GM12878 (cell line): ENCODE data around the gene SKAP1. TPM values are rescaled to one million over a fixed set of nuclear protein-coding genes. Genes with fewer than 3 reads are reported as not detected.

Source experiments
- ATAC-seq: fragments of 200-7000 bp; cut with Tn5 transposase; 3 replicates; pipeline ENCODE4 v1.9.1; 2020; ENCODE audit warnings: mild to moderate bottlenecking, moderate library complexity
- BruUV-seq: library from RNA; stranded (reverse); fragments of 400-500 nt; replicated peaks from 2 replicates; lab custom pipeline; 2021; lab: Mats Ljungman, UMichigan
- CTCF ChIA-PET: fragments of 300-600 bp; sonication (Branson Sonifier 250); formaldehyde crosslinking; extraction: SDS; loops from one replicate; lab custom pipeline; 2021; ENCODE audit warnings: inconsistent platforms; lab: Yijun Ruan, JAX
- POLR2A ChIA-PET: fragments of 350-600 bp; formaldehyde crosslinking; extraction: SDS; loops from one replicate; lab custom pipeline; 2021; ENCODE audit warnings: inconsistent platforms; lab: Charles Lee
- RAD21 ChIA-PET: fragments of 300-600 bp; sonication (Branson Sonifier 250); formaldehyde crosslinking; loops from one replicate; lab custom pipeline; 2023; ENCODE audit warnings: antibody characterized with exemption; ENCODE audit not compliant: unreplicated experiment; lab: Charles Lee
- SMC1A ChIA-PET: fragments of 300-600 bp; sonication (Branson Sonifier 250); formaldehyde crosslinking; loops from one replicate; lab custom pipeline; 2023; ENCODE audit not compliant: unreplicated experiment, uncharacterized antibody; lab: Charles Lee
- DNase-seq: peaks from one replicate; pipeline ENCODE4 v3.0.0-alpha.2; 2011; ENCODE audit warnings: low read depth, low spot score
- FAIRE-seq: peaks from 3 replicates; lab custom pipeline; 2011; peaks lifted over from hg19 to GRCh38; lab: Jason Lieb, UNC
- H2AFZ ChIP-seq: 2 replicates; pipeline ENCODE4 v1.6.0; 2011; ENCODE audit warnings: low read depth, low read length, control low read depth; ENCODE audit not compliant: control insufficient read depth
- H3K27ac ChIP-seq: 2 replicates; pipeline ENCODE4 v1.5.1; 2011; ENCODE audit warnings: control low read depth; ENCODE audit not compliant: control insufficient read depth, insufficient read depth
- H3K27me3 ChIP-seq, 2 experiments: replicated peaks in 1 of 2; 2 replicates each; pipeline versions ENCODE4 v1.6.0 to v1.6.1; 2011; ENCODE audit warnings: low read length in 1 of 2; ENCODE audit not compliant: control insufficient read depth in 2 of 2, insufficient read depth in 2 of 2
- H3K36me3 ChIP-seq, 2 experiments: 2 replicates each; pipeline ENCODE4 v1.5.1; 2011; ENCODE audit warnings: low read length in 1 of 2; ENCODE audit not compliant: control insufficient read depth in 2 of 2, insufficient read depth in 2 of 2
- H3K4me1 ChIP-seq: 2 replicates; pipeline ENCODE4 v1.6.1; 2011; ENCODE audit warnings: mild to moderate bottlenecking, low read length, moderate library complexity, mixed read lengths; ENCODE audit not compliant: control insufficient read depth, insufficient read depth
- H3K4me2 ChIP-seq: 2 replicates; pipeline ENCODE4 v1.6.0; 2011; ENCODE audit warnings: control low read depth; ENCODE audit not compliant: control insufficient read depth, insufficient read depth
- H3K4me3 ChIP-seq: fragments of 200-600 bp; sonication (generic); 2 replicates; pipeline ENCODE4 v1.5.1; 2016
- H3K79me2 ChIP-seq: 2 replicates; pipeline ENCODE4 v1.6.0; 2011; ENCODE audit warnings: low read length; ENCODE audit not compliant: control insufficient read depth, insufficient read depth
- H3K9ac ChIP-seq: 2 replicates; pipeline ENCODE4 v1.8.0; 2011; ENCODE audit warnings: low read length, control low read depth, mixed read lengths; ENCODE audit not compliant: control insufficient read depth, insufficient read depth
- H3K9me3 ChIP-seq: replicated peaks from 3 replicates; pipeline ENCODE4 v1.5.1; 2011; ENCODE audit warnings: mild to moderate bottlenecking, low read length; ENCODE audit not compliant: control insufficient read depth, insufficient read depth
- H4K20me1 ChIP-seq: 2 replicates; pipeline ENCODE4 v1.6.0; 2011; ENCODE audit not compliant: control insufficient read depth, insufficient read depth
- CHD2 ChIP-seq: IDR thresholded peaks from 2 replicates; pipeline ENCODE4 v1.6.1; 2011; ENCODE audit warnings: low read depth, low read length, improper control_type of control experiment, borderline replicate concordance
- MLLT1 ChIP-seq: fragments of 450-650 bp; IDR thresholded peaks from 2 replicates; pipeline ENCODE4 v1.6.1; 2016; ENCODE audit warnings: mild to moderate bottlenecking
- NR2F1 ChIP-seq: fragments of 450-650 bp; conservative IDR thresholded peaks from 2 replicates; pipeline ENCODE4 v1.6.1; 2017; ENCODE audit warnings: mild to moderate bottlenecking
- ZNF274 ChIP-seq: IDR thresholded peaks from one replicate; pipeline ENCODE4 v1.8.0; 2011; ENCODE audit not compliant: insufficient read length, insufficient read depth
- WGBS: methylation state at CpG from one replicate; pipeline ENCODE4 v1.1.6; 2016; ENCODE audit warnings: low lambda C conversion rate; ENCODE audit not compliant: insufficient replicate concordance, insufficient coverage; ENCODE audit errors: missing lambda C conversion rate; 5-methylcytosine and 5-hydroxymethylcytosine counted together
- in situ Hi-C: fragments of 300-500 bp; cut with MboI; formaldehyde crosslinking; loops from 9 replicates; pipeline ENCODE4 v1.14.3; 2018; ENCODE audit warnings: mixed read lengths
- intact Hi-C: fragments of 100-400 bp; cut with micrococcal nuclease; formaldehyde crosslinking; loops from one replicate; pipeline ENCODE4 v1.14.2; 2022; ENCODE audit not compliant: unreplicated experiment
- polyA plus RNA-seq, 11 experiments: library from polyadenylated mRNA; depleted of rRNA in 4 of 11; unstranded in 6 of 11; stranded (reverse) in 5 of 11; fragments of >200 nt; fragmentation: Nextera tagmentation in 4 of 11; fragmentation: Illumina TruSeq in 1 of 11; extraction: Ambion mirVana in 4 of 11; extraction: Trizol in 1 of 11; gene quantifications; 1 replicate in 1 of 11; 2 replicates in 10 of 11; pipeline versions ENCODE4 v1.2.1 to v1.2.3, GENCODE V29; 2011 to 2016; ENCODE audit warnings: inconsistent platforms in 2 of 11, missing spikeins in 2 of 11, low read depth in 1 of 11
- total RNA-seq, 4 experiments: library from RNA; depleted of rRNA in 3 of 4; stranded (reverse); fragments of >200 nt in 3 of 4; fragmentation: Illumina TruSeq in 1 of 4; extraction: Trizol in 1 of 4; gene quantifications; 2 replicates each; pipeline versions ENCODE4 v1.2.1 to v1.2.3, GENCODE V29; 2013 to 2021

Gene SKAP1
- total and polyA plus RNA-seq, 10 of the 15 experiments (the other 5 are each of a cell fraction or from before 2014, with no cell fraction given), result 17.1 to 97.6 (median 35.9) TPM

- 72% methylated on average over 10 of the region's 10 CpGs for WGBS
- POLR2A ChIA-PET, result interaction anchor here (0.8 to 3.6 kb wide), 3 partner anchors 8 to 13 kb away, joined by 3 to 23 read pairs (median 4); partner anchors contain the start of gene SNX11
- no peaks in the 10 kb centered on the region for H4K20me1 ChIP-seq
- H3K4me1 ChIP-seq, result peaks cover 26% of the 10 kb centered on the region
- BruUV-seq, result no TSS peak
- TF ChIP-seq ZNF274, result no peak
- TF ChIP-seq CHD2, result no peak
- TF ChIP-seq MLLT1, result peak; percentile 87
- no peak for TF ChIP-seq NR2F1
- DNase-seq (no peak), FAIRE-seq (no peak), ATAC-seq (no peak)
- no peaks in the 10 kb centered on the region for H3K27me3 ChIP-seq
- SMC1A ChIA-PET, result interaction anchor here (0.6 to 9.5 kb wide), 5 partner anchors 8 to 781 kb away, joined by 3 to 66 read pairs (median 4); partner anchors contain the start of gene SNX11
- H3K36me3 ChIP-seq, result no peaks in the 10 kb centered on the region; a peak in 1 of 4 replicates
- in situ Hi-C loops, result no loop called here
- peak overlapping the region; percentile 76 for H3K9ac ChIP-seq
- peak overlapping the region; percentile 87 for H3K4me3 ChIP-seq
- no peak overlapping the region for H2AFZ ChIP-seq
- CTCF ChIA-PET, result interaction anchor here (1.4 to 33.4 kb wide), 5 partner anchors 9 to 74 kb away, joined by 4 to 525 read pairs (median 32); partner anchors contain the start of gene SNX11
- H3K27ac ChIP-seq, result peak overlapping the region; percentile 80
- RAD21 ChIA-PET, result interaction anchor here (0.6 to 9.5 kb wide), 4 partner anchors 12 to 43 kb away, joined by 3 to 113 read pairs (median 4); no protein-coding TSS in a partner anchor
- H3K4me2 ChIP-seq, result peak overlapping the region; percentile 87
- H3K79me2 ChIP-seq, result peaks cover 48% of the 10 kb centered on the region
- intact Hi-C loops, result no loop called here
- peaks cover 3% of the 10 kb centered on the region; the same call in 2 of the 3 replicates for H3K9me3 ChIP-seq
Measured at GRCh38 chr17:48100160-48100559, 329.9 kb downstream of the SKAP1 start.
